Naive thymus-derived CD4-positive, alpha-beta T cell (primary cell): ENCODE data around the gene LAMA3. TPM values are rescaled to one million over a fixed set of nuclear protein-coding genes. Genes with fewer than 3 reads are reported as not detected.

ENCODE experiments used
- ATAC-seq: fragments of 150-1000 bp; cut with Tn5 transposase; 2 replicates; pipeline ENCODE4 v1.10.0; 2021; ENCODE audit warnings: mild to moderate bottlenecking, moderate library complexity
- CTCF ChIA-PET: fragments of 350-600 bp; sonication (Branson Sonifier 250); formaldehyde crosslinking; loops from one replicate; lab custom pipeline; 2021; ENCODE audit warnings: antibody characterized with exemption; lab: Charles Lee
- POLR2A ChIA-PET: fragments of 350-600 bp; sonication (Branson Sonifier 250); formaldehyde crosslinking; loops from one replicate; lab custom pipeline; 2021; ENCODE audit warnings: antibody characterized with exemption, inconsistent platforms; lab: Charles Lee
- DNase-seq, 9 donors: peaks; one replicate each; pipeline versions ENCODE4 v3.0.0 to v3.0.0-alpha.2; 2020 to 2022; ENCODE audit warnings: mixed read lengths in 1 of 9
- H3K27ac ChIP-seq: one replicate; pipeline ENCODE4 v1.7.0; 2013; ENCODE audit warnings: mild to moderate bottlenecking, low read depth, low read length, moderate library complexity
- H3K27me3 ChIP-seq, 2 donors: one replicate each; pipeline ENCODE4 v1.7.0; 2013; ENCODE audit warnings: low read length in 2 of 2, mild to moderate bottlenecking in 2 of 2, moderate library complexity in 2 of 2; ENCODE audit not compliant: control insufficient read depth in 2 of 2, insufficient read depth in 2 of 2
- H3K36me3 ChIP-seq, 3 experiments: 1 replicate in 2 of 3; 2 replicates in 1 of 3; pipeline ENCODE4 v1.7.0; 2013; ENCODE audit warnings: low read length in 3 of 3, mild to moderate bottlenecking in 3 of 3, moderate library complexity in 1 of 3; ENCODE audit not compliant: insufficient read depth in 3 of 3, control insufficient read depth in 2 of 3
- H3K4me1 ChIP-seq, 2 donors: one replicate each; pipeline ENCODE4 v1.7.0; 2013; ENCODE audit warnings: low read length in 2 of 2, mild to moderate bottlenecking in 2 of 2, moderate library complexity in 1 of 2; ENCODE audit not compliant: control insufficient read depth in 2 of 2, insufficient read depth in 2 of 2
- H3K4me3 ChIP-seq: 2 replicates; pipeline ENCODE4 v1.7.0; 2013; ENCODE audit warnings: mild to moderate bottlenecking, low read length
- H3K9me3 ChIP-seq, 3 experiments: 1 replicate in 2 of 3; 2 replicates in 1 of 3; pipeline ENCODE4 v1.7.0; 2013; ENCODE audit warnings: low read length in 3 of 3; ENCODE audit not compliant: control insufficient read depth in 2 of 3
- H3K27ac Mint-ChIP-seq, 9 donors: one replicate each; pipeline ENCODE4 v1.8.0; 2020 to 2022; ENCODE audit warnings: mixed read lengths in 9 of 9, mild to moderate bottlenecking in 8 of 9, moderate library complexity in 5 of 9, inconsistent platforms in 2 of 9
- H3K27me3 Mint-ChIP-seq, 5 donors: one replicate each; pipeline ENCODE4 v1.8.0; 2021 to 2022; ENCODE audit warnings: mixed read lengths in 5 of 5, mild to moderate bottlenecking in 1 of 5
- H3K36me3 Mint-ChIP-seq, 5 donors: one replicate each; pipeline ENCODE4 v1.8.0; 2020 to 2022; ENCODE audit warnings: mixed read lengths in 5 of 5, mild to moderate bottlenecking in 3 of 5, inconsistent platforms in 1 of 5
- H3K4me1 Mint-ChIP-seq, 7 donors: one replicate each; pipeline ENCODE4 v1.8.0; 2020 to 2022; ENCODE audit warnings: mixed read lengths in 7 of 7, mild to moderate bottlenecking in 3 of 7, inconsistent platforms in 1 of 7
- H3K4me3 Mint-ChIP-seq, 10 donors: one replicate each; pipeline ENCODE4 v1.8.0; 2020 to 2022; ENCODE audit warnings: mild to moderate bottlenecking in 10 of 10, mixed read lengths in 10 of 10, moderate library complexity in 6 of 10, inconsistent platforms in 2 of 10
- H3K9me3 Mint-ChIP-seq, 11 donors: one replicate each; pipeline ENCODE4 v1.8.0; 2020 to 2022; ENCODE audit warnings: mixed read lengths in 11 of 11, mild to moderate bottlenecking in 4 of 11, inconsistent platforms in 1 of 11, moderate library complexity in 1 of 11
- intact Hi-C, 2 donors: fragments of 100-400 bp; cut with micrococcal nuclease; formaldehyde crosslinking; loops; one replicate each; pipeline ENCODE4 v1.15.1; 2023
- polyA plus RNA-seq, 2 donors: library from polyadenylated mRNA; unstranded; fragments of 300-500 nt; fragmentation: Illumina TruSeq; gene quantifications; one replicate each; pipeline ENCODE4 v1.2.3, GENCODE V29; 2021
- total RNA-seq, 6 experiments: library from RNA in 5 of 6; stranded (reverse) in 5 of 6; gene quantifications; 1 replicate in 5 of 6; 2 replicates in 1 of 6; pipeline ENCODE4 v1.2.3 and lab custom pipeline; 2021 to 2026

LAMA3 gene
- total and polyA plus RNA-seq, 7 experiments from 2014 or later = 0.22 TPM; not detected in 6

GRCh38 chr18:23690505-23691068, 1.3 kb downstream of the LAMA3 start:
- DNase-seq (no peak), ATAC-seq (no peak)
- intact Hi-C loops = no loop called here
- Mint-ChIP-seq H3K27me3 (peaks cover 32 to 67% (median 35%) of the 10 kb centered on the region in 5 donors), H3K9me3 (no peaks in the 10 kb centered on the region), H3K4me3 (peak overlapping the region; percentile 36 to 79 (median 62)), H3K27ac (no peak overlapping the region), H3K36me3 (no peaks in the 10 kb centered on the region), H3K4me1 (peaks cover 5 to 14% (median 8%) of the 10 kb centered on the region in 7 donors)
- H3K27ac ChIP-seq = no peak overlapping the region
- POLR2A ChIA-PET = interaction anchor here (0.6 to 1.1 kb wide), 3 partner anchors 8 to 105 kb away, joined by 3 read pairs; no protein-coding TSS in a partner anchor
- CTCF ChIA-PET = interaction anchor here (0.9 to 1.4 kb wide), 2 partner anchors 10 to 12 kb away, joined by 3 to 5 read pairs; no protein-coding TSS in a partner anchor
- H3K36me3 ChIP-seq = no peaks in the 10 kb centered on the region
- H3K4me1 ChIP-seq = peaks cover 9 to 18% of the 10 kb centered on the region in 2 donors
- H3K9me3 ChIP-seq = no peaks in the 10 kb centered on the region
- H3K4me3 ChIP-seq = no peak overlapping the region
- H3K27me3 ChIP-seq = peaks cover 10 to 11% of the 10 kb centered on the region in 2 donors

GRCh38 chr18:23693846-23694245, 4.6 kb downstream of the LAMA3 start:
- H3K9me3 Mint-ChIP-seq = no peaks in the 10 kb centered on the region
- Histone ChIP-seq H3K27ac (no peak overlapping the region), H3K4me3 (no peak overlapping the region), H3K27me3 (peaks cover 0 to 2% of the 10 kb centered on the region in 2 donors), H3K36me3 (no peaks in the 10 kb centered on the region), H3K4me1 (peaks cover 4 to 11% of the 10 kb centered on the region in 2 donors), H3K9me3 (no peaks in the 10 kb centered on the region)
- intact Hi-C loops = no loop called here
- CTCF ChIA-PET = no interaction called here
- H3K4me1 Mint-ChIP-seq = peaks cover 2 to 7% (median 6%) of the 10 kb centered on the region in 7 donors
- no peak for ATAC-seq
- peaks cover 3 to 55% (median 7%) of the 10 kb centered on the region in 5 donors for H3K27me3 Mint-ChIP-seq
- H3K36me3 Mint-ChIP-seq = no peaks in the 10 kb centered on the region
- DNase-seq = no peak
- H3K27ac Mint-ChIP-seq = no peak overlapping the region
- POLR2A ChIA-PET = no interaction called here
- no peak overlapping the region for H3K4me3 Mint-ChIP-seq

- H3K4me3 ChIP-seq = no peak overlapping the region
- intact Hi-C loops = no loop called here
- no peaks in the 10 kb centered on the region for H3K36me3 Mint-ChIP-seq
- no peaks in the 10 kb centered on the region for H3K9me3 Mint-ChIP-seq
- POLR2A ChIA-PET = no interaction called here
- DNase-seq = no peak
- no peaks in the 10 kb centered on the region for H3K36me3 ChIP-seq
- peaks cover 0 to 5% (median 4%) of the 10 kb centered on the region in 7 donors for H3K4me1 Mint-ChIP-seq
- H3K27ac Mint-ChIP-seq = no peak overlapping the region
- H3K27ac ChIP-seq = no peak overlapping the region
- no peaks in the 10 kb centered on the region for H3K27me3 ChIP-seq
- H3K4me1 ChIP-seq = peaks cover 0 to 4% of the 10 kb centered on the region in 2 donors
- peaks cover 0 to 57% (median 5%) of the 10 kb centered on the region in 5 donors for H3K27me3 Mint-ChIP-seq
- no peaks in the 10 kb centered on the region for H3K9me3 ChIP-seq
- no peak overlapping the region for H3K4me3 Mint-ChIP-seq
- no peak for ATAC-seq
- CTCF ChIA-PET = interaction anchor here (0.9 kb wide), 1 partner anchor 8 kb away, joined by 4 read pairs; no protein-coding TSS in a partner anchor
Observed at GRCh38 chr18:23694637-23695430, 5.6 kb downstream of the LAMA3 start.

GRCh38 chr18:23701017-23701416, 11.8 kb downstream of the LAMA3 start:
- DNase-seq = no peak

GRCh38 chr18:23701544-23702064, 12.4 kb downstream of the LAMA3 start:
- intact Hi-C loops = loop anchor here (2.0 to 5.0 kb wide), 4 partner anchors 111 to 569 kb away; no protein-coding TSS in a partner anchor
- no peaks in the 10 kb centered on the region for H3K9me3 ChIP-seq
- H3K4me3 ChIP-seq = no peak overlapping the region
- no peaks in the 10 kb centered on the region for H3K27me3 ChIP-seq
- Mint-ChIP-seq H3K36me3 (no peaks in the 10 kb centered on the region), H3K27me3 (peaks cover 8 to 61% (median 19%) of the 10 kb centered on the region in 5 donors), H3K4me1 (no peaks in the 10 kb centered on the region), H3K4me3 (no peak overlapping the region), H3K27ac (no peak overlapping the region), H3K9me3 (peaks cover 0 to 2% (median 0%) of the 10 kb centered on the region in 11 donors)
- H3K4me1 ChIP-seq = no peaks in the 10 kb centered on the region
- H3K27ac ChIP-seq = no peak overlapping the region
- ChIA-PET CTCF (interaction anchor here (0.9 to 5.4 kb wide), 2 partner anchors 79 to 185 kb away, joined by 3 to 41 read pairs; no protein-coding TSS in a partner anchor), POLR2A (no interaction called here)
- DNase-seq = no peak
- no peaks in the 10 kb centered on the region for H3K36me3 ChIP-seq
- no peak for ATAC-seq

More at GRCh38 chr18:23701017-23701416, 11.8 kb downstream of the LAMA3 start:
- intact Hi-C loops = loop anchor here (5.0 kb wide), 3 partner anchors 111 to 569 kb away; no protein-coding TSS in a partner anchor
- peaks cover 8 to 60% (median 19%) of the 10 kb centered on the region in 5 donors for H3K27me3 Mint-ChIP-seq
- no peaks in the 10 kb centered on the region for H3K9me3 Mint-ChIP-seq
- no peaks in the 10 kb centered on the region for H3K36me3 Mint-ChIP-seq
- Histone ChIP-seq H3K4me3 (no peak overlapping the region), H3K9me3 (no peaks in the 10 kb centered on the region), H3K36me3 (no peaks in the 10 kb centered on the region), H3K4me1 (no peaks in the 10 kb centered on the region), H3K27me3 (no peaks in the 10 kb centered on the region), H3K27ac (no peak overlapping the region)
- ChIA-PET CTCF (interaction anchor here (0.7 to 5.4 kb wide), 3 partner anchors 10 to 154 kb away, joined by 3 to 41 read pairs (median 5); no protein-coding TSS in a partner anchor), POLR2A (no interaction called here)
- H3K27ac Mint-ChIP-seq = no peak overlapping the region
- H3K4me3 Mint-ChIP-seq = no peak overlapping the region
- ATAC-seq = no peak
- no peaks in the 10 kb centered on the region for H3K4me1 Mint-ChIP-seq

GRCh38 chr18:23702606-23703005, 13.4 kb downstream of the LAMA3 start:
- Mint-ChIP-seq H3K27ac (no peak overlapping the region), H3K4me1 (no peaks in the 10 kb centered on the region), H3K9me3 (peaks cover 0 to 10% (median 4%) of the 10 kb centered on the region in 11 donors), H3K27me3 (peaks cover 8 to 59% (median 19%) of the 10 kb centered on the region in 5 donors), H3K36me3 (peaks cover 0 to 4% (median 0%) of the 10 kb centered on the region in 5 donors), H3K4me3 (no peak overlapping the region)
- no peak for ATAC-seq
- intact Hi-C loops = loop anchor here (1.0 to 5.0 kb wide), 8 partner anchors 80 to 570 kb away; no protein-coding TSS in a partner anchor
- DNase-seq = no peak
- CTCF ChIA-PET = interaction anchor here (0.6 to 5.4 kb wide), 11 partner anchors 8 to 205 kb away, joined by 3 to 41 read pairs (median 4); no protein-coding TSS in a partner anchor
- Histone ChIP-seq H3K27ac (no peak overlapping the region), H3K9me3 (no peaks in the 10 kb centered on the region), H3K4me1 (no peaks in the 10 kb centered on the region), H3K27me3 (no peaks in the 10 kb centered on the region), H3K36me3 (no peaks in the 10 kb centered on the region), H3K4me3 (no peak overlapping the region)
- POLR2A ChIA-PET = no interaction called here
